T-helper 17 cell (primary cell): ENCODE data around the gene DRAM2. TPM values are rescaled to one million over a fixed set of nuclear protein-coding genes. Genes with fewer than 3 reads are reported as not detected.

Experiments used
- ATAC-seq: fragments of 150-1000 bp; cut with Tn5 transposase; 2 replicates; pipeline ENCODE4 v1.10.0; 2021; ENCODE audit warnings: mild to moderate bottlenecking, moderate library complexity
- DNase-seq, 3 donors: peaks; one replicate each; pipeline versions ENCODE4 v3.0.0 to v3.0.0-alpha.2; 2020 to 2021
- H3K9me3 ChIP-seq: one replicate; pipeline ENCODE4 v1.7.0; 2013; ENCODE audit warnings: low read length, mild to moderate bottlenecking; ENCODE audit not compliant: control insufficient read depth, poor library complexity, severe bottlenecking
- H3K27ac Mint-ChIP-seq: one replicate; pipeline ENCODE4 v1.8.0; 2022; ENCODE audit warnings: mild to moderate bottlenecking, moderate library complexity, mixed read lengths
- H3K27me3 Mint-ChIP-seq: one replicate; pipeline ENCODE4 v1.8.0; 2022; ENCODE audit warnings: mixed read lengths
- H3K36me3 Mint-ChIP-seq: one replicate; pipeline ENCODE4 v1.8.0; 2022; ENCODE audit warnings: low read depth, mixed read lengths
- H3K4me1 Mint-ChIP-seq: one replicate; pipeline ENCODE4 v1.8.0; 2022; ENCODE audit warnings: mild to moderate bottlenecking, mixed read lengths
- H3K4me3 Mint-ChIP-seq: one replicate; pipeline ENCODE4 v1.8.0; 2022; ENCODE audit warnings: mild to moderate bottlenecking, moderate library complexity, mixed read lengths
- total RNA-seq, 4 donors: library from RNA in 2 of 4; stranded (reverse) in 2 of 4; gene quantifications; one replicate each; pipeline ENCODE4 v1.2.3 and lab custom pipeline; 2022 to 2026

DRAM2 gene
- 10 to 100 TPM; 30.7 to 31.1 TPM for total RNA-seq
- 29.5 to 40.4 reads per million in 2 donors for total RNA-seq (lab: John Stamatoyannopoulos, UW)

- Mint-ChIP-seq H3K27me3 (no peaks in the 10 kb centered on the region), H3K4me3 (peak within 1 kb of the TSS; percentile 100), H3K27ac (peak within 1 kb of the TSS; percentile 97), H3K4me1 (peaks cover 44% of the 10 kb centered on the region), H3K36me3 (peaks cover 8% of the 10 kb centered on the region)
- DNase-seq, result peak; percentile 81 to 89 (median 81)
- ATAC-seq, result peak; percentile 85
- H3K9me3 ChIP-seq, result no peaks in the 10 kb centered on the region
These were observed at the start of gene DRAM2, which contains the start of gene CEPT1 for GRCh38 chr1:111139956-111140679. TSS of gene DRAM2 (minus strand) at chr1:111140093. CDS start at chr1:111131554, 8,539 bp downstream. TSS of gene CEPT1 (plus strand) at chr1:111140223. CDS start at chr1:111147715, 7,492 bp downstream.

- no peaks in the 10 kb centered on the region for H3K9me3 ChIP-seq
- H3K27ac Mint-ChIP-seq, result peak overlapping the region; percentile 16
- DNase-seq, result no peak
- no peak overlapping the region for H3K4me3 Mint-ChIP-seq
- no peaks in the 10 kb centered on the region for H3K27me3 Mint-ChIP-seq
- peaks cover 7% of the 10 kb centered on the region for H3K36me3 Mint-ChIP-seq
- ATAC-seq, result no peak
- H3K4me1 Mint-ChIP-seq, result peaks cover 53% of the 10 kb centered on the region
These were observed 44.8 kb upstream of the DRAM2 start for GRCh38 chr1:111184663-111185062.

- peaks cover 4% of the 10 kb centered on the region for H3K36me3 Mint-ChIP-seq
- peaks cover 48% of the 10 kb centered on the region for H3K4me1 Mint-ChIP-seq
- H3K27ac Mint-ChIP-seq, result peak overlapping the region; percentile 77
- no peak for ATAC-seq
- no peaks in the 10 kb centered on the region for H3K27me3 Mint-ChIP-seq
- H3K9me3 ChIP-seq, result no peaks in the 10 kb centered on the region
- DNase-seq, result no peak
- no peak overlapping the region for H3K4me3 Mint-ChIP-seq
These were observed 43.6 kb upstream of the DRAM2 start for GRCh38 chr1:111183308-111184069.

- no peaks in the 10 kb centered on the region for H3K27me3 Mint-ChIP-seq
- ATAC-seq (no peak), DNase-seq (no peak)
- peak overlapping the region; percentile 77 for H3K27ac Mint-ChIP-seq
- H3K4me3 Mint-ChIP-seq, result no peak overlapping the region
- no peaks in the 10 kb centered on the region for H3K9me3 ChIP-seq
- peaks cover 4% of the 10 kb centered on the region for H3K36me3 Mint-ChIP-seq
- peaks cover 41% of the 10 kb centered on the region for H3K4me1 Mint-ChIP-seq
These were observed 42.2 kb upstream of the DRAM2 start for GRCh38 chr1:111182052-111182451.

GRCh38 chr1:111179968-111180533 is 40.2 kb upstream of the DRAM2 start:
- peaks cover 34% of the 10 kb centered on the region for H3K4me1 Mint-ChIP-seq
- H3K27me3 Mint-ChIP-seq, result no peaks in the 10 kb centered on the region
- no peak overlapping the region for H3K4me3 Mint-ChIP-seq
- H3K36me3 Mint-ChIP-seq, result no peaks in the 10 kb centered on the region
- DNase-seq (no peak), ATAC-seq (no peak)
- H3K27ac Mint-ChIP-seq, result peak overlapping the region; percentile 59
- no peaks in the 10 kb centered on the region for H3K9me3 ChIP-seq

- ATAC-seq, result no peak
- Mint-ChIP-seq H3K27ac (no peak overlapping the region), H3K4me1 (peaks cover 29% of the 10 kb centered on the region), H3K36me3 (peaks cover 3% of the 10 kb centered on the region), H3K4me3 (no peak overlapping the region), H3K27me3 (no peaks in the 10 kb centered on the region)
- DNase-seq, result no peak
- H3K9me3 ChIP-seq, result no peaks in the 10 kb centered on the region
These were observed 36.8 kb upstream of the DRAM2 start for GRCh38 chr1:111176678-111177077.

GRCh38 chr1:111175349-111175748 is 35.5 kb upstream of the DRAM2 start:
- H3K36me3 Mint-ChIP-seq, result peaks cover 3% of the 10 kb centered on the region
- peaks cover 26% of the 10 kb centered on the region for H3K4me1 Mint-ChIP-seq
- no peak overlapping the region for H3K4me3 Mint-ChIP-seq
- H3K27me3 Mint-ChIP-seq, result no peaks in the 10 kb centered on the region
- ATAC-seq (no peak), DNase-seq (no peak)
- H3K27ac Mint-ChIP-seq, result peak overlapping the region; percentile 34
- no peaks in the 10 kb centered on the region for H3K9me3 ChIP-seq

- Mint-ChIP-seq H3K27me3 (no peaks in the 10 kb centered on the region), H3K4me1 (peaks cover 14% of the 10 kb centered on the region), H3K27ac (no peak overlapping the region), H3K36me3 (peaks cover 3% of the 10 kb centered on the region), H3K4me3 (no peak overlapping the region)
- no peaks in the 10 kb centered on the region for H3K9me3 ChIP-seq
- ATAC-seq (no peak), DNase-seq (no peak)
These were observed 34.2 kb upstream of the DRAM2 start for GRCh38 chr1:111174070-111174469.

- peaks cover 14% of the 10 kb centered on the region for H3K4me1 Mint-ChIP-seq
- no peaks in the 10 kb centered on the region for H3K9me3 ChIP-seq
- H3K4me3 Mint-ChIP-seq, result no peak overlapping the region
- DNase-seq (no peak), ATAC-seq (no peak)
- peaks cover 3% of the 10 kb centered on the region for H3K36me3 Mint-ChIP-seq
- peak overlapping the region; percentile 43 for H3K27ac Mint-ChIP-seq
- no peaks in the 10 kb centered on the region for H3K27me3 Mint-ChIP-seq
These were observed 32.6 kb upstream of the DRAM2 start for GRCh38 chr1:111172463-111172862.

GRCh38 chr1:111164151-111164550 is 24.3 kb upstream of the DRAM2 start:
- peaks cover 12% of the 10 kb centered on the region for H3K36me3 Mint-ChIP-seq
- H3K27ac Mint-ChIP-seq, result no peak overlapping the region

GRCh38 chr1:111163363-111163762 is 23.5 kb upstream of the DRAM2 start:
- Mint-ChIP-seq H3K4me1 (peaks cover 20% of the 10 kb centered on the region), H3K4me3 (no peak overlapping the region), H3K27me3 (no peaks in the 10 kb centered on the region), H3K36me3 (peaks cover 12% of the 10 kb centered on the region), H3K27ac (no peak overlapping the region)
- DNase-seq (no peak), ATAC-seq (no peak)
- no peaks in the 10 kb centered on the region for H3K9me3 ChIP-seq

More at GRCh38 chr1:111164151-111164550, 24.3 kb upstream of the DRAM2 start:
- DNase-seq (no peak), ATAC-seq (no peak)
- Mint-ChIP-seq H3K27me3 (no peaks in the 10 kb centered on the region), H3K4me1 (peaks cover 20% of the 10 kb centered on the region), H3K4me3 (no peak overlapping the region)
- no peaks in the 10 kb centered on the region for H3K9me3 ChIP-seq

GRCh38 chr1:111162488-111162880 is 22.6 kb upstream of the DRAM2 start:
- H3K27ac Mint-ChIP-seq, result peak overlapping the region; percentile 89
- H3K4me3 Mint-ChIP-seq, result no peak overlapping the region
- H3K36me3 Mint-ChIP-seq, result peaks cover 12% of the 10 kb centered on the region
- H3K9me3 ChIP-seq, result no peaks in the 10 kb centered on the region
- DNase-seq, result no peak
- H3K4me1 Mint-ChIP-seq, result peaks cover 20% of the 10 kb centered on the region
- ATAC-seq, result no peak
- H3K27me3 Mint-ChIP-seq, result no peaks in the 10 kb centered on the region

GRCh38 chr1:111161843-111162487 is 22.1 kb upstream of the DRAM2 start:
- Mint-ChIP-seq H3K36me3 (peaks cover 12% of the 10 kb centered on the region), H3K27ac (peak overlapping the region; percentile 89), H3K4me3 (no peak overlapping the region), H3K27me3 (no peaks in the 10 kb centered on the region), H3K4me1 (peaks cover 20% of the 10 kb centered on the region)
- DNase-seq (no peak), ATAC-seq (no peak)
- no peaks in the 10 kb centered on the region for H3K9me3 ChIP-seq
